Activated CD8-positive, alpha-beta memory T cell treated with anti-CD3 and anti-CD28 coated beads, Interleukin-2, amount 50 U/mL, for 1 hour (primary cell): ENCODE measurements around the gene FJX1.

Experiments used
- DNase-seq: peaks from one replicate; pipeline ENCODE4 v3.0.0-alpha.2; 2020; ENCODE audit errors: extremely low read depth

The FJX1 gene

DNA sequence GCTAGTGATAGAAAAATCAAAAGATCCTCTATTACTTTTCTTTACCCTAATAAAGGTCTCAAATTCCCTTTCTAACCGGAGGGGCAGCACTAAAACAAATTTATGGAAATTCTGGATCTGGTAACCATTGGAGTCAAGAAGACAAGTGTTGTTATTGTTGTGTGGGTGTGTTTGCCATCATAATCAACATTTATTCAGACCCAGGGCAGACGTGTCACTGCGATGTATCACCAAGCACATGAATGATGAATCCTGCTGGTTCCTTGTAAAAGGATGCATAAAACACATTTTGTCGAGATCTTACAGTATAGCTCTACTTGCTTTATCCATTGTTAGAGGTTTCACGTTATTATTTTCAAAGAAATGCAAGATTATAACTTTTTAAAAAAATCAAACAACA, 12.1 kb upstream of the FJX1 start:
- no peak for DNase-seq

DNA sequence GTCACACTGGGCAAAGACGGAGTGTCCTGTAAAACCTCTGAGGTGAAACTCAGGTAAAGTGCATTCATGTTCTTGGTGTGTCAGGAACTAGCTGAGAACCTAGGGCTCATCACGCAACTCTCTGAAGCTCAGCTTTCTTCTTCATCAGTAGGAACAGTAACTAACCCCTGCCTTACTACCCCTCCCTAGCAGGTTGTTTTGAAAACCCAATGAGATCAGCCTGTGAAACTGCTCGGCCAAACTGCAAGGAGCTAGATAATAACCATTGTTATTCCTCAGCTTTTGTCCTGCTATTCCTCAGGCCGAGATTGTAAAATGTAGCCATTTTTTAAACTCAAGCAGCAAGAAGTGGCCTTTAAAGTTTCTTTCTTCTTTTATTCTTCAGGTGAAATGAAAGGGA, 9.8 kb upstream of the FJX1 start:
- DNase-seq = no peak

DNA sequence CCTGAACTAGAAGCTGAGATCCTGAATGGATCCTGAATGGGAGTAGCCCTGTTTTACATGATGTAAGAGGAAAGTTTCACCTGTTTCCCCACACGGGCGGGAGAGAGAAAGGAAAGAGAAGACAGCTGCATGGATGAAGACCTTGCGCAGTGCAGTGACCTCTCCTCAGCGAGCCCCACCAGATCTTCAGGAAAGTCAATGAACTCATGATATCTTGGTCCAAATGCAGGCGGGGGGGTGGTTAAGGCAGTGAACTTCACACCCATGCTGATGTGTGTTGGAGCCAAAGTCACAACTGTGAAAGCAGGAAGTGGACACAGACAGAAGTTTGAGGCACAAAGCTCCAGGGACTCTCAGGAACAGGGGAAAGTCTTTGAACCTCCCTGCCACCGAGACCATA, 8.6 kb upstream of the FJX1 start:
- no peak for DNase-seq

DNA sequence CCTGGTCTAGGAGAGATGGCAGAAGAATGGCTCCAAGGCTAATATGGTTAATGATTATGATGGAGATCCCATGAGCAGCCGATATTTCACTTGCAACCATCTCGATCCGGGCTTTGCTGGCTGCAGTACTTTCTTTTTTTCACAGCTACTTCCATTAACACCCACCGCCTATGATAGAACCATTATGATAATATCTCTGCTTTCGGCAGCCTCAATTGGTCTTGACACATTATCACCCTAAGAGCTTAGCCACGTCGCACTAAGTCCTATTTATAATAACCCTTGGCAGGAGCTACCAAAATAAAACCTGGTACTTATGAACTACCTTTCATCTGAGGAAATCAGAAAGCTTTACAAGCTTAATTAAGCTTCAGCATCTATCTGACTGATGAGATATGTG, 7.6 kb upstream of the FJX1 start:
- no peak for DNase-seq

- DNase-seq = no peak
These were observed 6.5 kb upstream of the FJX1 start for GRCh38 chr11:35611741-35612140.

- no peak for DNase-seq
These were observed 3.2 kb upstream of the FJX1 start for GRCh38 chr11:35614939-35615569.

GRCh38 chr11:35615921-35616900, 2.0 kb upstream of the FJX1 start:
- DNase-seq = peak; percentile 4

DNA sequence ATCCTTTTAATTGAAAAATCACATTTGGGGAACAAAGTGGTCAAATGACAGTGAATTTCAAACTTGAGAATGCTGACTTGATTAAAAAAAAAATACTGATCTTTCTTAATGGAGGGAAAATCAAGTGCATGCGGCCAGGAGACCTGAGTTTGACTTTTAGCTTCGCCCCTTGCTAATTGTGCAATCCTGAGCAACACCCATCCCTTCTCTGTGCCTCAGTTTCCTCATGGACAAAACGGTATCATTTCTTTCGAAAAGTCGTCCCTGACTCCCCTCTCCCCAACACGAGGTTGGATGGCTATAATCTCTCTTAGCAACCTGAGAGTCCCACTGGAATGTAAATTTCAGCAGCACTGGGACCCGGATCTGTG, 959 bp upstream of the FJX1 start:
- no peak for DNase-seq

DNA sequence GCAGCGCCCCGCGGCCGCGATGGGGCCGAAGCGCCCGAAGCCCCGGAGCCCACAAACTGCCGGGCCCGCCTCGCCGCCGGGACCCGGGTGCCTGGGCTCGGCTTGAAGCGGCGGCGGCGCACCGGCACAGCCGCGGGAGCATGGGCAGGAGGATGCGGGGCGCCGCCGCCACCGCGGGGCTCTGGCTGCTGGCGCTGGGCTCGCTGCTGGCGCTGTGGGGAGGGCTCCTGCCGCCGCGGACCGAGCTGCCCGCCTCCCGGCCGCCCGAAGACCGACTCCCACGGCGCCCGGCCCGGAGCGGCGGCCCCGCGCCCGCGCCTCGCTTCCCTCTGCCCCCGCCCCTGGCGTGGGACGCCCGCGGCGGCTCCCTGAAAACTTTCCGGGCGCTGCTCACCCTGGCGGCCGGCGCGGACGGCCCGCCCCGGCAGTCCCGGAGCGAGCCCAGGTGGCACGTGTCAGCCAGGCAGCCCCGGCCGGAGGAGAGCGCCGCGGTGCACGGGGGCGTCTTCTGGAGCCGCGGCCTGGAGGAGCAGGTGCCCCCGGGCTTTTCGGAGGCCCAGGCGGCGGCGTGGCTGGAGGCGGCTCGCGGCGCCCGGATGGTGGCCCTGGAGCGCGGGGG, 346 bp downstream of the FJX1 start:
- no peak for DNase-seq

GRCh38 chr11:35619116-35619854, 1.0 kb downstream of the FJX1 start:
- no peak for DNase-seq

GRCh38 chr11:35619855-35620640, 1.8 kb downstream of the FJX1 start:
- DNase-seq = no peak

GRCh38 chr11:35620795-35621194, 2.5 kb downstream of the FJX1 start:
- no peak for DNase-seq

DNA sequence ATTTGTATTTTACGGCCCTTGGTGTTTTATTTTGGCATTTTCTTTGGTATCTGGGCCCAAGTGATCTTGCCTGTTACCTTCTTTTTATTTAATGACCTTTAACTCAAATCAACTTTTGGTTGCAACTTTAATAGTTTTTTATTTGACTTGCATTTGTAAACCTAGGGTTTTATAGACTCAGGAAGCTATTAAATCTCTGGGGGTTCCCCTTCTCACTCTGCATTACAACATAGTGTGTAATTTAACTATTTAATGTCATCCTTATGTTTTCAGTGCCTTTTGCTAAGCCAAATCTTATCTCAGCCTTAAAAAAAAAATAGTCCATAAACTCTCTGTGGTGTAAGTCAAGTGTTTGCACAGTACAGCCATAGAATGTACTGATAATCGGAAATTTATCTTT, 3.4 kb downstream of the FJX1 start:
- DNase-seq = no peak

- DNase-seq = no peak
These were observed 3.8 kb downstream of the FJX1 start for GRCh38 chr11:35622070-35622469.

DNA sequence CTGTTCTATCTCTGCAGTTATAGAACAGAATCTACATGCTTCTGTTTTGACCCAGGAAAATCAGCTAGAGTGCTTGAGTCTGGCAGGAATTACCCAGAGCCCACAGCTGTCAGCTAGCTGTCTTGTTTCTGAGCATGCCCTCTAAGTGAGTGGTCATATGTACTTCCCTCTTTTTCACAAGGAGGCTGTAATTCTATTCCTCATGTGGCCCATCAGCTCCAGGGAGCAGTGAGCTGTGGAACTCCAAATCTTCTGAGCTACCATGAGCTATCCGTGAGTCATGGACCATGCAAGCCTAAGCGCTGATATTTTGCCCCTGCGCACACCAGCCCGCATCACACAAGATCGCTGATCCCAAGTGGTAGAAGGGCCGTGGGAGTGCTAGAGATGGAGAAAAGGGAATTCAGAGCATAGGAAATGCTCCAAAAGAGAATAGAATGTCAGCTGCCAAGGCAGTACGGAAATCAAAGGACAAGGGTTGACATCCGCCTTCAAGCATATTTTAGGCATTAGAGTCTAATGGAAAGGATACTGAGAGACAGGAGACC, 5.4 kb downstream of the FJX1 start:
- no peak for DNase-seq

DNA sequence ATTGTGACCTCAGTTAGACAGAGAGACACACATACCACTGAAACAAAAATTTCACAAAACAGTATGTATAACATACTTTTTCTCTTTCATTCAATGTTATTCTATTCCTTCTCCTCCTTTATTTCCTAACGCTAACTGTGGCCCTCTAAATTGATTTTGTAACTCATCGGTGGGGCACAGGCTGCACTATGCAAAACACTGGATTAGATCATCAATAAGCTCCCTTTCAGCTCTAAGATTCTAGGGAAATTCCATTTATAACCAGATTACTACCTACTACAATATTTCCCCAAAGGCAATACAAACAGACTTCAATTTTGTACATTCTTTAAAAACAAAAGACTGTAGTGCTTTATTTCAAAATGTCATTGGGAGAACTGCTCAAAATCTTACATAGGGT, 6.1 kb downstream of the FJX1 start:
- no peak for DNase-seq

GRCh38 chr11:35624781-35625180, 6.5 kb downstream of the FJX1 start:
- no peak for DNase-seq

DNA sequence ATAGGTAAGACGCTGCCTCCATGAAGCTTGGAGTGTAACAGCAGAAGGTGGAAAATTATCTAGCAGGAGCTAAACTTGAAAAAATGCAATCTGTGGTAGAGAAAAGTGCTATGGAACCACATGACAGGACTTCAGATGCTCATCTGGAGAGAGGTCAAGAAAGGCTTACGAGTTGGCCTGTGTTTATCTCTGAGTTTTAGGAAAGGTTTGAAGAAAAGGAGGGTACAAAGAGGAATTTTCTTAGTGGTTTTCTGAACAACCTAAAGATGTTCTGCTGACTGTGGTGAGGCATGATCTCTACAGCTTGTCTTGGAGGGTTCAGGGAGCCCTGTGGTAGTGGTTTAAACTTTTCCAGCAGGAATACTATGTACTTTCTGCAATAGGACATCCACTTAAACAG, 8.2 kb downstream of the FJX1 start:
- no peak for DNase-seq

- no peak for DNase-seq
These were observed 11.3 kb downstream of the FJX1 start for GRCh38 chr11:35629511-35629910.

- no peak for DNase-seq
These were observed 11.7 kb downstream of the FJX1 start for GRCh38 chr11:35629914-35630313.

DNA sequence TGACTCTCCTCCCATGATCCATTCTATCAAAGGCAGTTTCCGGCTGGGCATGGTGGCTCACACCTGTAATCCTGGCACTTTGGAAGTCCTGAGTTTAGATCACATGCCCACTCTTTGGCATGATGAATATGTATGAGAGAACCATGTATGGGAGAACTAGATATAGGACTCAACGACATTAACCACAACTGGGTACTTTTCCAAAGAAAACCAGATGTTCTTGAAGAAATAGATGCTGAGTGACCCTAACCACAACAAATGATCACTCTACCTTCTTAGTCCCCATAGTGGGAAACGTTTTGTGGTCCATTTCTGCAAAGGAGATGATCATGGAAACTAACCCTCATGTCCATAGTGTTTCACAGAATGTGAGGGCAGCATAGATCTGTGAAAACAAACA, 13.6 kb downstream of the FJX1 start:
- no peak for DNase-seq
